GM12801 (cell line): ENCODE data around the gene PYURF.

Experiments used
- CTCF ChIP-seq: IDR thresholded peaks from one replicate; pipeline ENCODE4 v1.5.1; 2011; ENCODE audit warnings: control low read depth; ENCODE audit not compliant: insufficient read length; ENCODE audit errors: extremely low read depth

The PYURF gene, protein sequence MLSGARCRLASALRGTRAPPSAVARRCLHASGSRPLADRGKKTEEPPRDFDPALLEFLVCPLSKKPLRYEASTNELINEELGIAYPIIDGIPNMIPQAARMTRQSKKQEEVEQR

GRCh38 chr4:88523325-88524129, at the start of gene PYURF:
PYURF (minus strand) TSS chr4:88523776; CDS start chr4:88523700, 76 bp downstream.
- no peak for TF ChIP-seq CTCF

DNA sequence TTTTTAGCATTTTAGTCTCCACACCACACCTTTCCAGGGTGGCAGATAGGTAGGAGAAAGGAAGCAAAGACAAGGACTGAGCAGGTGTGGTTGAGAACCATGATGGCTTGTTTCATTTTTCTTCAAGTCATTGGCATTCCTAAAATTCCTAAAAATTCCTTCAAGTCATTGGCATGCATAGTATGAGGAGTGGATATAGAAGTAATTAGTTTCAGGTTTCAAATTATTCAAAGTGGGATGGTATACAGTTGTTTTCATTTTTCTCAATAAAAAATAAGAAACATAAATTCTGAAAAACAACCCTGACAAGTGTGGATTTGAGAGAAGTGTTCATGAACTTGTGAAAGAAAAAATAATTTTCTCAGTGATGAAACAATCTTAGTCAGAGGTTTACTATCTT, 46.4 kb upstream of the PYURF start:
- no peak for TF ChIP-seq CTCF

GRCh38 chr4:88567591-88567990, 44.0 kb upstream of the PYURF start:
- TF ChIP-seq CTCF, result no peak

GRCh38 chr4:88549815-88550214, 26.2 kb upstream of the PYURF start:
- TF ChIP-seq CTCF, result no peak

- TF ChIP-seq CTCF, result no peak
Measured at GRCh38 chr4:88537709-88538108, 14.1 kb upstream of the PYURF start.

GRCh38 chr4:88535090-88535755, 11.6 kb upstream of the PYURF start:
- TF ChIP-seq CTCF, result no peak

GRCh38 chr4:88533937-88534750, 10.6 kb upstream of the PYURF start:
- TF ChIP-seq CTCF, result no peak
